ENCODE data around the gene LCN15.

Gene LCN15

DNA sequence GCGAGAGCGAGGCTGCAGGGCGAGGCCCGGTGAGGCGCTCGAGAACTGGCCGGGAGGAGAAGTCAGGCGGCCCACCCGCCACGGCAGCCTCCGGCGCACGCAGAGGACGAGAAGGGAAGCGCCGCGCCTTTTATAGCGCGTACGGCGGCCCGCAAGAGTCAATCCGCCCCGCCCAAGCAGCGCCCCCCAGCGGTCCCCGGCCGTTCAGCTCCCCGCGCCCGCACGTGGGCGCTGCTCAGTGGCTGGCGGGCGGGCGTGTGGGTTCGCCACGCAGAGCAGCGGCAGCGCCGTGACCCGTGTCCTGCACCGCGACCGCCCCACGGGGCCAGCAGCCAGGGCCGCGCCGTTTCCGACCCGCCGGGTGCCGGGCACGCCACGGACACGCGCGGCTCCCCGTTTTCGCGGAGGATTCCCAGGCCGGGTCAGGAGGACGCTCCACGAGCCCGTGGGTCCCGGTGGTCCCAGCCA, 36.2 kb downstream of the LCN15 start (continued):
- TF ChIP-seq, protein P1, sequence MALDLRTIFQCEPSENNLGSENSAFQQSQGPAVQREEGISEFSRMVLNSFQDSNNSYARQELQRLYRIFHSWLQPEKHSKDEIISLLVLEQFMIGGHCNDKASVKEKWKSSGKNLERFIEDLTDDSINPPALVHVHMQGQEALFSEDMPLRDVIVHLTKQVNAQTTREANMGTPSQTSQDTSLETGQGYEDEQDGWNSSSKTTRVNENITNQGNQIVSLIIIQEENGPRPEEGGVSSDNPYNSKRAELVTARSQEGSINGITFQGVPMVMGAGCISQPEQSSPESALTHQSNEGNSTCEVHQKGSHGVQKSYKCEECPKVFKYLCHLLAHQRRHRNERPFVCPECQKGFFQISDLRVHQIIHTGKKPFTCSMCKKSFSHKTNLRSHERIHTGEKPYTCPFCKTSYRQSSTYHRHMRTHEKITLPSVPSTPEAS (tag by site-specific recombination; IDR thresholded peaks at IDR 0.05) = no peak
- TF ChIP-seq ZNF585B (tag by site-specific recombination; IDR thresholded peaks at IDR 0.05) (no peak), ZNF837 (tag by site-specific recombination; IDR thresholded peaks at IDR 0.05) (no peak), ZNF350 (tag by site-specific recombination; IDR thresholded peaks at IDR 0.05) (no peak), ZNF529 (tag by site-specific recombination; IDR thresholded peaks at IDR 0.05; ENCODE audit: insufficient replicate concordance) (no peak), ZBTB21 (tag by site-specific recombination; IDR thresholded peaks at IDR 0.05) (no peak)
- TF ChIP-seq, protein P2, sequence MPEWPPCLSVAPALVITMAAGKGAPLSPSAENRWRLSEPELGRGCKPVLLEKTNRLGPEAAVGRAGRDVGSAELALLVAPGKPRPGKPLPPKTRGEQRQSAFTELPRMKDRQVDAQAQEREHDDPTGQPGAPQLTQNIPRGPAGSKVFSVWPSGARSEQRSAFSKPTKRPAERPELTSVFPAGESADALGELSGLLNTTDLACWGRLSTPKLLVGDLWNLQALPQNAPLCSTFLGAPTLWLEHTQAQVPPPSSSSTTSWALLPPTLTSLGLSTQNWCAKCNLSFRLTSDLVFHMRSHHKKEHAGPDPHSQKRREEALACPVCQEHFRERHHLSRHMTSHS (tag by site-specific recombination; IDR thresholded peaks at IDR 0.05) = no peak

DNA sequence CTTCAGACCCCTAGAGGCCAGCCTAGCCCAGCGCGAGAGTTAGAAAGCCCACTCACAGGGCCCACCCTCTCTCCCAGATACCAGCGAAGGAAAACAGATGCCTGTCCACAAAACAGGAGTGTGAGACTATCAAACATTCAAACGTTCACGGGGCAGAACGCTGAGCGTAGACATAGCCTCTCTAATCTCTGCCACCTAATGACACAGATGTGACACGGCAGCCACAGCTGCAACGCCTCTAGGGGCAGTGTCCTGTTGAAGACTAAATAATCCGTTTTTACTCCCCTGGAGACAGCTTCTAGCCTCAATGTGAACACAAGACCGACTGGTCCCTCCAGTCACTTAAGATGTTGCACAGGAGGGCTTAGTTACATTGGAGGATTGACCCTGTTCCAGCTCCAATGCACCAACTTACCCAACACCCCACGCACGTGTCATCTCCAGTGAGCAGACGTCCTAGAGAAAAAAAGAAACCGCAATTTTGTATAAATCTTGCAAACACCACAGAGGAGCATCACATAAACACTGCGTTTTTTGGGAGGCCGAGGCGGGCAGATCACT, 37.6 kb downstream of the LCN15 start:
- H3K36me3 ChIP-seq (ENCODE audit: control insufficient read depth in 2 of 2, insufficient read depth in 1 of 2, low read length in 2 of 2) = peaks cover 0 to 53% of the 10 kb centered on the region in 2 experiments; a peak in 2 of 3 replicates

More for the DNA sequence above, 37.6 kb downstream of the LCN15 start:
- ChIA-PET CTCF (interaction anchor here (0.6 to 3.9 kb wide), 13 partner anchors 11 to 316 kb away, joined by 3 to 14 read pairs (median 4); partner anchors contain the start of genes ENTR1 and PMPCA), POLR2A (interaction anchor here (0.6 to 4.0 kb wide), 17 partner anchors 8 to 756 kb away, joined by 3 to 79 read pairs (median 8); partner anchors contain the start of genes DIPK1B and LCN6)
- Histone ChIP-seq H3K4me3 (ENCODE audit: low read depth, low read length) (peak overlapping the region; percentile 59), H3K4me1 (ENCODE audit: control insufficient read depth, insufficient read depth, low read length) (no peaks in the 10 kb centered on the region; the same call in 1 of the 2 replicates), H3K9me3 (ENCODE audit: control insufficient read depth, insufficient read depth, low read depth, low read length) (no peaks in the 10 kb centered on the region), H3K27ac (ENCODE audit: extremely low read depth, low read depth, low read length) (peak overlapping the region; percentile 71; the same call in 1 of the 2 replicates)
- TF ChIP-seq ZSCAN30 (tag by site-specific recombination; IDR thresholded peaks at IDR 0.05) (0 out of 2 replicates have a peak, but pooled peaks have one; percentile 26), ZBTB48 (tag by site-specific recombination; IDR thresholded peaks at IDR 0.05) (0 out of 2 replicates have a peak, but pooled peaks have one; percentile 11), ZXDB (tag by site-specific recombination; IDR thresholded peaks at IDR 0.05) (0 out of 2 replicates have a peak, but pooled peaks have one; percentile 6), ZNF707 (tag by site-specific recombination; IDR thresholded peaks at IDR 0.05) (no peak), ZNF776 (tag by site-specific recombination; IDR thresholded peaks at IDR 0.05; ENCODE audit: borderline replicate concordance) (no peak), GFI1B (tag by site-specific recombination; IDR thresholded peaks at IDR 0.05) (0 out of 2 replicates have a peak, but pooled peaks have one; percentile 30), SP7 (tag by site-specific recombination; IDR thresholded peaks at IDR 0.05) (peak; percentile 16; the same call in 1 of the 2 replicates), ZEB2 (tag by site-specific recombination; IDR thresholded peaks at IDR 0.05) (peak; percentile 57; the same call in 1 of the 2 replicates), ZNF561 (tag by site-specific recombination; IDR thresholded peaks at IDR 0.05; ENCODE audit: borderline replicate concordance) (peak; percentile 56; the same call in 1 of the 2 replicates)
- TF ChIP-seq, protein P3, sequence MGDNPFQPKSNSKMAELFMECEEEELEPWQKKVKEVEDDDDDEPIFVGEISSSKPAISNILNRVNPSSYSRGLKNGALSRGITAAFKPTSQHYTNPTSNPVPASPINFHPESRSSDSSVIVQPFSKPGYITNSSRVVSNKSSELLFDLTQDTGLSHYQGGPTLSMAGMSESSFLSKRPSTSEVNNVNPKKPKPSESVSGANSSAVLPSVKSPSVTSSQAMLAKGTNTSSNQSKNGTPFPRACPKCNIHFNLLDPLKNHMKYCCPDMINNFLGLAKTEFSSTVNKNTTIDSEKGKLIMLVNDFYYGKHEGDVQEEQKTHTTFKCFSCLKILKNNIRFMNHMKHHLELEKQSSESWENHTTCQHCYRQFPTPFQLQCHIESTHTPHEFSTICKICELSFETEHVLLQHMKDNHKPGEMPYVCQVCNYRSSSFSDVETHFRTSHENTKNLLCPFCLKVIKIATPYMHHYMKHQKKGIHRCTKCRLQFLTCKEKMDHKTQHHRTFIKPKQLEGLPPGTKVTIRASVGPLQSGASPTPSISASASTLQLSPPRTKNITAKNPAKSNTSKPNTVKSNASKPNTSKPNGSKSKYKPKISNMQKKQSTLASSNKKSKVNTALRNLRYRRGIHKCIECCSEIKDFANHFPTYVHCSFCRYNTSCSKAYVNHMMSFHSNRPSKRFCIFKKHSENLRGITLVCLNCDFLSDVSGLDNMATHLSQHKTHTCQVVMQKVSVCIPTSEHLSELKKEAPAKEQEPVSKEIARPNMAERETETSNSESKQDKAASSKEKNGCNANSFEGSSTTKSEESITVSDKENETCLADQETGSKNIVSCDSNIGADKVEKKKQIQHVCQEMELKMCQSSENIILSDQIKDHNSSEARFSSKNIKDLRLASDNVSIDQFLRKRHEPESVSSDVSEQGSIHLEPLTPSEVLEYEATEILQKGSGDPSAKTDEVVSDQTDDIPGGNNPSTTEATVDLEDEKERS (tag by site-specific recombination; IDR thresholded peaks at IDR 0.05) = no peak
- TF ChIP-seq, protein P4, sequence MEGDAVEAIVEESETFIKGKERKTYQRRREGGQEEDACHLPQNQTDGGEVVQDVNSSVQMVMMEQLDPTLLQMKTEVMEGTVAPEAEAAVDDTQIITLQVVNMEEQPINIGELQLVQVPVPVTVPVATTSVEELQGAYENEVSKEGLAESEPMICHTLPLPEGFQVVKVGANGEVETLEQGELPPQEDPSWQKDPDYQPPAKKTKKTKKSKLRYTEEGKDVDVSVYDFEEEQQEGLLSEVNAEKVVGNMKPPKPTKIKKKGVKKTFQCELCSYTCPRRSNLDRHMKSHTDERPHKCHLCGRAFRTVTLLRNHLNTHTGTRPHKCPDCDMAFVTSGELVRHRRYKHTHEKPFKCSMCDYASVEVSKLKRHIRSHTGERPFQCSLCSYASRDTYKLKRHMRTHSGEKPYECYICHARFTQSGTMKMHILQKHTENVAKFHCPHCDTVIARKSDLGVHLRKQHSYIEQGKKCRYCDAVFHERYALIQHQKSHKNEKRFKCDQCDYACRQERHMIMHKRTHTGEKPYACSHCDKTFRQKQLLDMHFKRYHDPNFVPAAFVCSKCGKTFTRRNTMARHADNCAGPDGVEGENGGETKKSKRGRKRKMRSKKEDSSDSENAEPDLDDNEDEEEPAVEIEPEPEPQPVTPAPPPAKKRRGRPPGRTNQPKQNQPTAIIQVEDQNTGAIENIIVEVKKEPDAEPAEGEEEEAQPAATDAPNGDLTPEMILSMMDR (tag by site-specific recombination; IDR thresholded peaks at IDR 0.05) = peak; percentile 96
- TF ChIP-seq, protein P5, sequence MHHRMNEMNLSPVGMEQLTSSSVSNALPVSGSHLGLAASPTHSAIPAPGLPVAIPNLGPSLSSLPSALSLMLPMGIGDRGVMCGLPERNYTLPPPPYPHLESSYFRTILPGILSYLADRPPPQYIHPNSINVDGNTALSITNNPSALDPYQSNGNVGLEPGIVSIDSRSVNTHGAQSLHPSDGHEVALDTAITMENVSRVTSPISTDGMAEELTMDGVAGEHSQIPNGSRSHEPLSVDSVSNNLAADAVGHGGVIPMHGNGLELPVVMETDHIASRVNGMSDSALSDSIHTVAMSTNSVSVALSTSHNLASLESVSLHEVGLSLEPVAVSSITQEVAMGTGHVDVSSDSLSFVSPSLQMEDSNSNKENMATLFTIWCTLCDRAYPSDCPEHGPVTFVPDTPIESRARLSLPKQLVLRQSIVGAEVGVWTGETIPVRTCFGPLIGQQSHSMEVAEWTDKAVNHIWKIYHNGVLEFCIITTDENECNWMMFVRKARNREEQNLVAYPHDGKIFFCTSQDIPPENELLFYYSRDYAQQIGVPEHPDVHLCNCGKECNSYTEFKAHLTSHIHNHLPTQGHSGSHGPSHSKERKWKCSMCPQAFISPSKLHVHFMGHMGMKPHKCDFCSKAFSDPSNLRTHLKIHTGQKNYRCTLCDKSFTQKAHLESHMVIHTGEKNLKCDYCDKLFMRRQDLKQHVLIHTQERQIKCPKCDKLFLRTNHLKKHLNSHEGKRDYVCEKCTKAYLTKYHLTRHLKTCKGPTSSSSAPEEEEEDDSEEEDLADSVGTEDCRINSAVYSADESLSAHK (tag by site-specific recombination; IDR thresholded peaks at IDR 0.05) = peak; percentile 90

All from HEK293 (cell line).